ENCODE results near the gene PHLDB2.

PHLDB2 gene

DNA sequence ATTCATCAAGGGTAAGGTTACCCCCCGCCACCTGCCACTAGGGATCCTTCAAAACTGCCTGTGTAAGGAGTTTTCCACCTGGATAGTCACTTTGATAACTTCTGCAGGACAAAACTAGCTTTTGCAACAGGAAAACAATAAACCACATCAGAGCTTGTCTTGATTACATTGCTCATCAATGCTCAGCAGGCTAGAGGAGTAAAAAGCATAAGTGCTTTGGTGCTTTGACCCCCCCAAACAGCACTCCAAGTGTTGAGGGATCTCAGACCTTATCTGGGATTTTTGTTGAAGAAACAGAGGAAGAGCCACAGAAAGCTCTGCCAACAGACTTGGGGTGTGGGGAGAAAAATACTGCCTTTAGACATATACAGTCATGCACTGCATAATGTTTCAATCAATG, 10.8 kb upstream of the PHLDB2 start:
- H3K4me3 ChIP-seq (ENCODE audit: low read depth, low read length), result no peak overlapping the region
- no peak for TF ChIP-seq CTCF (IDR thresholded peaks at IDR 0.05; ENCODE audit: low read depth, low read length)

GRCh38 chr3:111848778-111849177, 10.3 kb upstream of the PHLDB2 start:
- H3K4me3 ChIP-seq (ENCODE audit: low read depth, low read length), result no peak overlapping the region
- no peak for TF ChIP-seq CTCF (IDR thresholded peaks at IDR 0.05; ENCODE audit: low read depth, low read length)

DNA sequence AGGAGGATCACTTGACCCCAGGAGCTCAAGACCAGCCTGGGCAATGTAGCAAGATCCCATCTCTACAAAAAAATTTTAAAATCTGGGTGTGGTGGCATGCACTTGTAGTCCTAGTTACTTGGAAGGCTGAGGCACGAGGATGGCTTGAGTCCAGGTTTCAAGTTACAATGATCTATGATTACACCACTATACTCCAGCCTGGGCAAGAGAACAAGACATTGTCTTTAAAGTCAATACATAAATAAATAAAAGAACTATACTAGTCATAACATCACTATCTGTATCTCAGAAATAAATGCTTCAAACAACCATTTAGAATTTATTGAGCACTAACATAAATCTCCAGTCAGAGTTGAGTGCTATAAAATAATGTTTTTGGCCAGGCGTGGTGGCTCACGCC, 8.5 kb upstream of the PHLDB2 start:
- TF ChIP-seq CTCF (IDR thresholded peaks at IDR 0.05; ENCODE audit: low read depth, low read length), result no peak
- no peak overlapping the region for H3K4me3 ChIP-seq (ENCODE audit: low read depth, low read length)

DNA sequence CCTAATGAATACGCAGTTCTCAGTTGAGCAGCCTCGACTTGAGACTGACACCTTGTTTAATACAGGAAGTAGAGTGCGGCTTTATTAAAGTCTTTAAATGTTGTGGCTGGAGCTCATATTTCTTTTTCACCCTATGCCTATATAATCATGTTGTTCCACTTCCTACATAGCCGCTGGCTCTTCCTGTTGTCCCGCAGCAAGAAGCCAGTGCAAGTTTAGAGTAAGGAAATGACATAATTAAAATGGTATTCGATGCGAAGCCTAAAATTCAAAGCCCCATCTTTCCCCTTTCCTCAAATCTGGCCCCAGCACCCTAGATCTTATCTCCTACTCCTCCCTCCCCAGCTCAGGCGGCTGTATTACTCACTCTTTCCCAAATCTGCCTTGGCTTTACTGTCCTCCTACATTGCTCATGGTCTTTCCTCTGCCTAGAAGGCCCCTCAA, 7.5 kb upstream of the PHLDB2 start:
- TF ChIP-seq CTCF (IDR thresholded peaks at IDR 0.05; ENCODE audit: low read depth, low read length), result no peak
- H3K4me3 ChIP-seq (ENCODE audit: low read depth, low read length), result no peak overlapping the region

GRCh38 chr3:111852540-111852939, 6.5 kb upstream of the PHLDB2 start:
- no peak overlapping the region for H3K4me3 ChIP-seq (ENCODE audit: low read depth, low read length)
- TF ChIP-seq CTCF (IDR thresholded peaks at IDR 0.05; ENCODE audit: low read depth, low read length), result no peak

GRCh38 chr3:111853068-111853467, 6.0 kb upstream of the PHLDB2 start:
- H3K4me3 ChIP-seq (ENCODE audit: low read depth, low read length), result no peak overlapping the region

GRCh38 chr3:111854990-111855389, 4.1 kb upstream of the PHLDB2 start:
- no peak overlapping the region for H3K4me3 ChIP-seq (ENCODE audit: low read depth, low read length)
- no peak for TF ChIP-seq CTCF (IDR thresholded peaks at IDR 0.05; ENCODE audit: low read depth, low read length)

More at GRCh38 chr3:111853068-111853467, 6.0 kb upstream of the PHLDB2 start:
- TF ChIP-seq CTCF (IDR thresholded peaks at IDR 0.05; ENCODE audit: low read depth, low read length), result no peak

Data from WI38 (cell line).